RCC 7860 (cell line): Measurements from ENCODE around the gene LRRC15.

ENCODE experiments used
- DNase-seq: peaks from one replicate; pipeline ENCODE4 v3.0.0-alpha.2; 2015; ENCODE audit warnings: low spot score
- FAIRE-seq: peaks from 2 replicates; lab custom pipeline; 2012; peaks lifted over from hg19 to GRCh38; lab: Jason Lieb, UNC

Gene LRRC15

GRCh38 chr3:194337965-194338753 is 31.4 kb downstream of the LRRC15 start:
- DNase-seq (no peak), FAIRE-seq (no peak)

- FAIRE-seq (no peak), DNase-seq (no peak)
Observed at GRCh38 chr3:194336601-194337355, 32.8 kb downstream of the LRRC15 start.

GRCh38 chr3:194333981-194334320 is 35.6 kb downstream of the LRRC15 start:
- no peak for FAIRE-seq
- no peak for DNase-seq

GRCh38 chr3:194333212-194333980 is 36.1 kb downstream of the LRRC15 start:
- FAIRE-seq (no peak), DNase-seq (peak; percentile 72)

GRCh38 chr3:194332858-194333211 is 36.7 kb downstream of the LRRC15 start:
- FAIRE-seq = no peak
- no peak for DNase-seq

- DNase-seq = no peak
- FAIRE-seq = no peak
Observed at GRCh38 chr3:194330579-194330978, 39.0 kb downstream of the LRRC15 start.

DNA sequence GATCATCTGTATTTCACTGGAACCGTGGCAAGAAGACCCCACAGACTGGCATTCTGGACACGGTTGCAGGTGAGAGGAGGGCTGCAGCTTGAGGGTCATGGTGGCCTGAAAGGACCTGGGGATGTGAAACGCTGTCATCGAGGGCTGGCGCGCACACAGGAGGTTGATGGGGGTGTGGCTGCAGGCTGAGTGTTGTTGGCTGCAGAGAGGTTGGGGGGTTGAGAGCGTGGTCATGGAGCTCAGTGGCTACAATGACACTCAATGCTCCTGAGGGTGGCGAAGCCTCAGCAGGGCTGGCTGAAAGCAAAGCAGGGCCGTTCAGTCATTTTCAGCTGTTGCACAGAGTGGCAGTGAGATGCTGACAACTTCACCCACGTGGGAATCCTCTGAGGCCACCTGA is 39.4 kb downstream of the LRRC15 start:
- no peak for DNase-seq

DNA sequence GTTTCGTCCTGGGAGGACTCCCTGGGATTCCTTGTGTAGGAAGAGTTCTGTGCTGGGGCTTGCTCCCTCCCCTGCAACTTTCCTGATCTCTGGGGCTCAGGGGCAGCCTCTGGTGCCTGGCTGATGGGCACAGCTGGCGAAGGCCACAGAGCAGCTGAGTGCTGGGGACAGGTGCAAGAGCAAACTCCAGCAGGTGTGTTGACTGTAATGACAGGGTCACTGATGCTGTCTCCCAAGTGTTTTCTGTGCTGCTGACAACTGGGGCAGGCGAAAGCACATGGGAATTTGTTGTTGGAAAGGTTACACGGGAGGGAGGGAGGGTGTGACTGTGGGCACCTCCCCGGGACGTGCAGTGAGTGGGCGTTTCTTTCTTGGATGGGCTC is 40.0 kb downstream of the LRRC15 start:
- FAIRE-seq (no peak), DNase-seq (no peak)

More for the DNA sequence above, 39.4 kb downstream of the LRRC15 start:
- no peak for FAIRE-seq

- FAIRE-seq (no peak), DNase-seq (no peak)
Observed at GRCh38 chr3:194328942-194329582, 40.5 kb downstream of the LRRC15 start.

GRCh38 chr3:194328053-194328657 is 41.4 kb downstream of the LRRC15 start:
- peak; percentile 92 for DNase-seq
- FAIRE-seq = peak; percentile 80

GRCh38 chr3:194327218-194328052 is 42.1 kb downstream of the LRRC15 start:
- DNase-seq (no peak), FAIRE-seq (no peak)

DNA sequence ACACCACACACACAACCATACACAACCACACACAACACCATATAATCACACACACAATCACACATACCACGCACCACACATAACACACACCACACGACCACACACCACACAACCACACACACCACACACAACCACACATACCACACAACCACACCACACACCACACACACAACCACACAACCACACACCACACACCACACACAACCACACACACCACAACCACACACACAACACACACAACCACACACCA is 42.6 kb downstream of the LRRC15 start:
- DNase-seq = no peak

GRCh38 chr3:194326192-194326967 is 43.2 kb downstream of the LRRC15 start:
- no peak for FAIRE-seq
- DNase-seq = no peak

More for the DNA sequence above, 42.6 kb downstream of the LRRC15 start:
- no peak for FAIRE-seq

DNA sequence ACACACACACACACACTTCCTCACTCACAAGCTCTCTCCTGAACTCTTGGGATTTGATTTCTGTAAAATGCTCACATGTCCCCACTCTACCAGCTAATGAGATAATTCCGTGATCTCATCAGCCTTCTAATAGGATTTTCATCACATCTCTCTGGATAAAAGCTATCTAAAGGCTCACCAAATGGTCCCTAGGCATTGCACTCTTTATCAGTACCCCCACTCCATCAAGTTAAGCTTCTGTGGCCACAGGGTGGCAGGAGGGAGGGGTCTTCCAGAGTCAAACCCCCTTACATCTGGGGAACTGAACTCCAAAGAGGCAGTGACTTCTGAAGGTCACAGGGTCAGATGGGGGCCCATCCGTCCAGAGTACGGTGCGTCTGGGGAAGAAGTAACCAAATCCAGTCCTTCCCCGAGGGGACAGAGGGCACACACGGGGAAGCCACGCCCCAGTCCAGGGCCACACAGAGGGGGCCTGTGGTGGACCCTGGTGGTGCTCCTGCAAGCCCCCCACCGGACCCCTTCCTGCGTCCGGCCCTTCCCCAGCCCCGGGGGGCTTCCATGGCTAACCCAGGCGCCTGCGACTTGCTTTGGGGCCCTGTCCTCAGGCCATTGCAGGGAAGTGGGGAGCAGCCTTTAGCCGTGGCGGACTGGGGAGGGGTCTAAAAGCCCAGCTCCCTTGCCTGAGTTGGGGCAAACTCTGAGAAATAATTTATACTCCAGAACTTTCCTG is 44.0 kb downstream of the LRRC15 start:
- no peak for FAIRE-seq
- no peak for DNase-seq

- DNase-seq (no peak), FAIRE-seq (no peak)
Observed at GRCh38 chr3:194324823-194325327, 44.7 kb downstream of the LRRC15 start.

- DNase-seq = peak; percentile 81
- peak; percentile 75 for FAIRE-seq
Observed at GRCh38 chr3:194323785-194324735, 45.5 kb downstream of the LRRC15 start.

DNA sequence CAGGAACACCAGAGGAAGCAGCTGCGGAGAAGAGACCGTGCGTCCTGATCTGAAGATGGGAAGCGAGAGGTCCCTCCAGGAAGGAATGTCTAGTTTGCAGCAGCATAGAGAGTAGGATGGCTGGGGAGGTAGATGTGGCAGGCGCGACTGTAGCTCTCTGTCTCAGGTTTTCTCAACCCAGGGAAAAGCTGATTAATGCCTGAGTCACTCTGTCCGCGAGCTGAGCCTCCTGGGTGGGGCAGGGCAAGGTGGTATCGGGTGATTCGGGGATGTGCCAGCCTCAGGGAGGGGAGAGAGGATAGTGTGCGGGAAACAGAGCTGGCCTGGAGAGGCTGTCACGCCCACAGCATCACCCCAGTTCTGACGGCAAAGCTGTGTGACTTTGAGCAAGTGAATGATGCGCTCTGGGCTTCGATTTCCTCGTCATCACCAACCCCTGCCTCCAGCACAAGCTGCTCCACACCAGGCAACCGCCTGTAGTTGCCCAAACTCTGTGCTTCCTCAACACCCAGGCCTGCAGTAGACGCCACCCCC is 46.8 kb downstream of the LRRC15 start:
- DNase-seq = peak; percentile 93
- FAIRE-seq = peak; percentile 92
